HCT116 (cell line): Measurements from ENCODE around the gene CD59. TPM values are rescaled to one million over a fixed set of nuclear protein-coding genes. Genes with fewer than 3 reads are reported as not detected.

Experiments used
- ATAC-seq: fragments of 200-7000 bp; cut with Tn5 transposase; 2 replicates; pipeline ENCODE4 v1.9.1; 2020; ENCODE audit warnings: mild to moderate bottlenecking, moderate library complexity
- BruUV-seq: library from RNA; stranded (reverse); fragments of 400-500 nt; replicated peaks from 2 replicates; lab custom pipeline; 2021; lab: Mats Ljungman, UMichigan
- CTCF ChIA-PET: fragments of 300-600 bp; sonication (Branson Sonifier 250); formaldehyde crosslinking; loops from one replicate; lab custom pipeline; 2021; ENCODE audit warnings: antibody characterized with exemption; lab: Charles Lee
- POLR2A ChIA-PET: fragments of 300-600, 350-600 bp; sonication (Branson Sonifier 250); formaldehyde crosslinking; loops from one replicate; lab custom pipeline; 2021; ENCODE audit warnings: antibody characterized with exemption; lab: Charles Lee
- RAD21 ChIA-PET, 2 experiments: fragments of 300-600 bp; sonication (Branson Sonifier 250); formaldehyde crosslinking; loops; one replicate each; lab custom pipeline; 2023; ENCODE audit warnings: low total read pairs in 2 of 2; ENCODE audit not compliant: uncharacterized antibody in 2 of 2, unreplicated experiment in 2 of 2, low non-redundant PET in 1 of 2; lab: Charles Lee
- DNase-seq: peaks from one replicate; pipeline ENCODE4 v3.0.0-alpha.2; 2010; ENCODE audit warnings: low read depth, low spot score
- H2AFZ ChIP-seq: fragments of 200-600 bp; shearing (Covaris generic), sonication (generic); 2 replicates; pipeline ENCODE4 v1.6.1; 2017; ENCODE audit warnings: low read depth, mixed run types, mixed read lengths, antibody characterized with exemption, low read length; ENCODE audit not compliant: poor library complexity, severe bottlenecking
- H3K27ac ChIP-seq: 2 replicates; pipeline ENCODE4 v1.5.1; 2012; ENCODE audit warnings: low read depth, low read length
- H3K27me3 ChIP-seq: fragments of 200-600 bp; sonication (generic); 2 replicates; pipeline ENCODE4 v1.6.1; 2016; ENCODE audit warnings: mixed run types, low read length, mixed read lengths; ENCODE audit not compliant: insufficient read depth
- H3K36me3 ChIP-seq, 2 experiments: fragments of 200-500 bp in 1 of 2; fragments of 200-600 bp in 1 of 2; sonication (Bioruptor generic) in 1 of 2; sonication (generic) in 1 of 2; 2 replicates each; pipeline versions ENCODE4 v1.5.1 to v1.6.1; 2014 to 2016; ENCODE audit warnings: low read length in 2 of 2, inconsistent platforms in 1 of 2, mixed read lengths in 1 of 2, mixed run types in 1 of 2; ENCODE audit not compliant: insufficient read depth in 2 of 2, control insufficient read depth in 1 of 2
- H3K4me1 ChIP-seq, 2 experiments: fragments of 200-600 bp in 1 of 2; sonication (generic) in 1 of 2; 2 replicates each; pipeline versions ENCODE4 v1.5.1 to v1.6.1; 2012 to 2017; ENCODE audit warnings: low read length in 2 of 2, inconsistent platforms in 1 of 2, mild to moderate bottlenecking in 1 of 2, mixed read lengths in 1 of 2, mixed run types in 1 of 2, moderate library complexity in 1 of 2; ENCODE audit not compliant: insufficient read depth in 2 of 2, control insufficient read depth in 1 of 2
- H3K4me2 ChIP-seq: fragments of 200-600 bp; sonication (generic); 2 replicates; pipeline ENCODE4 v1.6.1; 2017; ENCODE audit warnings: mixed run types, low read length, mixed read lengths
- H3K4me3 ChIP-seq, 2 experiments: fragments of 200-600 bp in 1 of 2; sonication (generic) in 1 of 2; replicated peaks in 1 of 2; 2 replicates each; pipeline ENCODE4 v1.5.1; 2011 to 2016; ENCODE audit warnings: low read length in 2 of 2, control low read depth in 1 of 2, low read depth in 1 of 2, mild to moderate bottlenecking in 1 of 2, mixed read lengths in 1 of 2, mixed run types in 1 of 2
- H3K79me2 ChIP-seq: fragments of 200-600 bp; sonication (generic); 2 replicates; pipeline ENCODE4 v1.6.1; 2017; ENCODE audit warnings: mild to moderate bottlenecking, mixed run types, low read length, moderate library complexity, mixed read lengths; ENCODE audit not compliant: insufficient read depth
- H3K9ac ChIP-seq: fragments of 200-600 bp; sonication (generic); 2 replicates; pipeline ENCODE4 v1.6.1; 2016; ENCODE audit warnings: low read length, mixed read lengths
- H3K9me2 ChIP-seq: fragments of 200-600 bp; sonication (generic), shearing (Covaris generic); 2 replicates; pipeline ENCODE4 v1.6.1; 2017; ENCODE audit warnings: mixed run types, mild to moderate bottlenecking, moderate library complexity; ENCODE audit not compliant: insufficient read depth
- H3K9me3 ChIP-seq, 2 experiments: fragments of 200-500 bp in 1 of 2; fragments of 200-600 bp in 1 of 2; sonication (Bioruptor generic) in 1 of 2; sonication (generic) in 1 of 2; 2 replicates each; pipeline ENCODE4 v1.6.1; 2014 to 2017; ENCODE audit warnings: low read length in 2 of 2, mixed read lengths in 2 of 2, inconsistent platforms in 1 of 2, low read depth in 1 of 2, mild to moderate bottlenecking in 1 of 2, mixed run types in 1 of 2, moderate library complexity in 1 of 2; ENCODE audit not compliant: control insufficient read depth in 1 of 2, insufficient read depth in 1 of 2
- H4K20me1 ChIP-seq: fragments of 200-600 bp; sonication (generic), shearing (Covaris generic); 2 replicates; pipeline ENCODE4 v1.6.1; 2017; ENCODE audit warnings: mixed run types, mild to moderate bottlenecking, moderate library complexity; ENCODE audit not compliant: insufficient read depth
- ELF1 ChIP-seq: IDR thresholded peaks from 2 replicates; pipeline ENCODE4 v1.6.1; 2012; ENCODE audit warnings: low read depth, borderline replicate concordance
- FOSL1 ChIP-seq: IDR thresholded peaks from 2 replicates; pipeline ENCODE4 v1.6.1; 2012; ENCODE audit warnings: low read depth
- JUND ChIP-seq: IDR thresholded peaks from 2 replicates; pipeline ENCODE4 v1.6.1; 2012
- POLR2AphosphoS5 ChIP-seq: IDR thresholded peaks from 2 replicates; pipeline ENCODE4 v1.6.1; 2011; ENCODE audit warnings: mild to moderate bottlenecking, low read depth, low read length, moderate library complexity
- SIN3A ChIP-seq: IDR thresholded peaks from 2 replicates; pipeline ENCODE4 v1.6.1; 2012; ENCODE audit warnings: low read depth
- SP1 ChIP-seq: IDR thresholded peaks from 2 replicates; pipeline ENCODE4 v1.6.1; 2012; ENCODE audit warnings: low read depth
- TCF7L2 ChIP-seq: IDR thresholded peaks from 2 replicates; pipeline ENCODE4 v1.7.0; 2011; ENCODE audit warnings: borderline replicate concordance, inconsistent platforms; ENCODE audit not compliant: insufficient read depth, insufficient read length; ENCODE audit errors: extremely low read depth
- YY1 ChIP-seq: IDR thresholded peaks from 2 replicates; pipeline ENCODE4 v1.6.1; 2011; ENCODE audit warnings: low read length, low read depth, moderate library complexity, mild to moderate bottlenecking; ENCODE audit not compliant: insufficient replicate concordance; ENCODE audit errors: extremely low read depth
- ZNF274 ChIP-seq: fragments of 200-500 bp; sonication (Bioruptor generic); IDR thresholded peaks from 2 replicates; pipeline ENCODE4 v1.6.1; 2014; ENCODE audit warnings: mild to moderate bottlenecking, low read depth, low read length, inconsistent platforms
- intact Hi-C: fragments of 100-400 bp; cut with micrococcal nuclease; formaldehyde crosslinking; loops from 2 replicates; pipeline ENCODE4 v1.10.0; 2022
- total RNA-seq: library from RNA; stranded (reverse); gene quantifications from one replicate; pipeline ENCODE4 v1.2.1, GENCODE V29; 2021; ENCODE audit not compliant: unreplicated experiment
- TF ChIP-seq, protein P1 (sequence below): IDR thresholded peaks from 2 replicates; pipeline ENCODE4 v1.6.1; 2011; ENCODE audit warnings: mild to moderate bottlenecking, low read length, moderate library complexity; ENCODE audit not compliant: insufficient replicate concordance; ENCODE audit errors: extremely low read depth
- TF ChIP-seq, protein P2 (sequence below), 3 experiments: fragments of 200-600 bp in 1 of 3; sonication (generic) in 1 of 3; IDR thresholded peaks in 2 of 3; conservative IDR thresholded peaks in 1 of 3; 2 replicates each; pipeline ENCODE4 v1.5.1; 2012 to 2017; ENCODE audit warnings: low read depth in 2 of 3, low read length in 2 of 3, antibody characterized with exemption in 1 of 3, borderline replicate concordance in 1 of 3, control low read depth in 1 of 3, mild to moderate bottlenecking in 1 of 3, mixed read lengths in 1 of 3, mixed run types in 1 of 3, moderate library complexity in 1 of 3; ENCODE audit not compliant: insufficient read depth in 1 of 3
- TF ChIP-seq, protein P3 (sequence below): IDR thresholded peaks from 2 replicates; pipeline ENCODE4 v1.6.1; 2012

The CD59 gene
- total RNA-seq, 1 experiment from 2014 or later: 122 TPM

DNA sequence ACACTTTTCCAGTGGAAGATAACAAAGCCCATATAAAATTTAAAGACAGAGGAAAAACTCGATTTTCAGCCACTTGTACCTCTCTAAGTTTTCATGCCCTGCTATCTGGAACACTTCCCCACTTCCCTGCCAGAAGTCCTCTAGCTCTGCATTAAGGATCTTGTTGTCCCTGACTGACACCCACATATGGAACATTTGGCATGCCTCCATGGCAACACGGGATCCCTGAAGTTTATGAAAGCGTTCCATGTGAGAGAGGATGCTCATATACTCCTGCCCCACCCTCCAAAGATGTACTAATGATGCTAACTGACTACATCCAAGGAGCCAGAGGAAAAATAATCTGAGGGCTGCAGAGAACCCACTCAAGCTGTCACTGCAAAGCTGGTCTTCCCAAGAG, 26.8 kb downstream of the CD59 start:
- H3K4me2 ChIP-seq: no peak overlapping the region
- CTCF ChIA-PET: interaction anchor here (1.1 to 1.6 kb wide), 2 partner anchors 8 to 33 kb away, joined by 3 to 5 read pairs; no protein-coding TSS in a partner anchor
- H3K4me1 ChIP-seq: peaks cover 0 to 16% of the 10 kb centered on the region in 2 experiments; a peak in 2 of 4 replicates
- intact Hi-C loops: no loop called here
- no TSS peak for BruUV-seq
- no peak for TF ChIP-seq TCF7L2
- no peak for TF ChIP-seq FOSL1
- TF ChIP-seq SP1: no peak
- no peak for TF ChIP-seq SIN3A
- TF ChIP-seq ELF1: no peak
- TF ChIP-seq, protein P1, sequence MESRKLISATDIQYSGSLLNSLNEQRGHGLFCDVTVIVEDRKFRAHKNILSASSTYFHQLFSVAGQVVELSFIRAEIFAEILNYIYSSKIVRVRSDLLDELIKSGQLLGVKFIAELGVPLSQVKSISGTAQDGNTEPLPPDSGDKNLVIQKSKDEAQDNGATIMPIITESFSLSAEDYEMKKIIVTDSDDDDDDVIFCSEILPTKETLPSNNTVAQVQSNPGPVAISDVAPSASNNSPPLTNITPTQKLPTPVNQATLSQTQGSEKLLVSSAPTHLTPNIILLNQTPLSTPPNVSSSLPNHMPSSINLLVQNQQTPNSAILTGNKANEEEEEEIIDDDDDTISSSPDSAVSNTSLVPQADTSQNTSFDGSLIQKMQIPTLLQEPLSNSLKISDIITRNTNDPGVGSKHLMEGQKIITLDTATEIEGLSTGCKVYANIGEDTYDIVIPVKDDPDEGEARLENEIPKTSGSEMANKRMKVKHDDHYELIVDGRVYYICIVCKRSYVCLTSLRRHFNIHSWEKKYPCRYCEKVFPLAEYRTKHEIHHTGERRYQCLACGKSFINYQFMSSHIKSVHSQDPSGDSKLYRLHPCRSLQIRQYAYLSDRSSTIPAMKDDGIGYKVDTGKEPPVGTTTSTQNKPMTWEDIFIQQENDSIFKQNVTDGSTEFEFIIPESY: no peak
- no peak for TF ChIP-seq YY1
- TF ChIP-seq, protein P2, sequence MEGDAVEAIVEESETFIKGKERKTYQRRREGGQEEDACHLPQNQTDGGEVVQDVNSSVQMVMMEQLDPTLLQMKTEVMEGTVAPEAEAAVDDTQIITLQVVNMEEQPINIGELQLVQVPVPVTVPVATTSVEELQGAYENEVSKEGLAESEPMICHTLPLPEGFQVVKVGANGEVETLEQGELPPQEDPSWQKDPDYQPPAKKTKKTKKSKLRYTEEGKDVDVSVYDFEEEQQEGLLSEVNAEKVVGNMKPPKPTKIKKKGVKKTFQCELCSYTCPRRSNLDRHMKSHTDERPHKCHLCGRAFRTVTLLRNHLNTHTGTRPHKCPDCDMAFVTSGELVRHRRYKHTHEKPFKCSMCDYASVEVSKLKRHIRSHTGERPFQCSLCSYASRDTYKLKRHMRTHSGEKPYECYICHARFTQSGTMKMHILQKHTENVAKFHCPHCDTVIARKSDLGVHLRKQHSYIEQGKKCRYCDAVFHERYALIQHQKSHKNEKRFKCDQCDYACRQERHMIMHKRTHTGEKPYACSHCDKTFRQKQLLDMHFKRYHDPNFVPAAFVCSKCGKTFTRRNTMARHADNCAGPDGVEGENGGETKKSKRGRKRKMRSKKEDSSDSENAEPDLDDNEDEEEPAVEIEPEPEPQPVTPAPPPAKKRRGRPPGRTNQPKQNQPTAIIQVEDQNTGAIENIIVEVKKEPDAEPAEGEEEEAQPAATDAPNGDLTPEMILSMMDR (IDR thresholded peaks at IDR 0.05 in 2 of 3, conservative IDR thresholded peaks at IDR 0.05 in 1 of 3; ENCODE audit: borderline replicate concordance in 1 of 3, insufficient read depth in 1 of 3, low read depth in 2 of 3, low read length in 2 of 3): no peak
- TF ChIP-seq ZNF274: no peak
- TF ChIP-seq JUND: no peak
- TF ChIP-seq, protein P3, sequence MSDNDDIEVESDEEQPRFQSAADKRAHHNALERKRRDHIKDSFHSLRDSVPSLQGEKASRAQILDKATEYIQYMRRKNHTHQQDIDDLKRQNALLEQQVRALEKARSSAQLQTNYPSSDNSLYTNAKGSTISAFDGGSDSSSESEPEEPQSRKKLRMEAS: no peak
- no peak for TF ChIP-seq POLR2AphosphoS5
- TF ChIP-seq, all 23 proteins: peak for 0
- Histone ChIP-seq H3K36me3 (peaks cover 22 to 45% of the 10 kb centered on the region in 2 experiments), H3K27ac (no peak overlapping the region), H2AFZ (no peak overlapping the region), H3K9me2 (no peaks in the 10 kb centered on the region), H4K20me1 (no peaks in the 10 kb centered on the region; the same call in 1 of the 2 replicates), H3K4me3 (no peak overlapping the region), H3K27me3 (no peaks in the 10 kb centered on the region), H3K9ac (no peak overlapping the region), H3K9me3 (no peaks in the 10 kb centered on the region), H3K79me2 (peaks cover 12% of the 10 kb centered on the region; the same call in 1 of the 2 replicates)
- ATAC-seq: no peak
- ChIA-PET POLR2A (no interaction called here), RAD21 (no interaction called here)
- no peak for DNase-seq
